MM.1S (cell line): ENCODE measurements around the gene TIGIT.

Experiments
- DNase-seq: peaks from one replicate; pipeline ENCODE4 v3.0.0-alpha.2; 2015
- H2AFZ ChIP-seq: fragments of 300-600 bp; sonication (generic); 2 replicates; pipeline ENCODE4 v1.6.0; 2016; ENCODE audit warnings: antibody characterized with exemption, low read length
- H3F3A ChIP-seq: fragments of 300-600 bp; sonication (generic); 2 replicates; pipeline ENCODE4 v1.6.1; 2016; ENCODE audit warnings: mild to moderate bottlenecking, antibody characterized with exemption, low read length, moderate library complexity, mixed read lengths; ENCODE audit not compliant: insufficient read depth
- H3K27ac ChIP-seq: fragments of 300-600 bp; sonication (generic); 2 replicates; pipeline ENCODE4 v1.5.1; 2016; ENCODE audit warnings: mild to moderate bottlenecking, low read length
- H3K27me3 ChIP-seq: fragments of 300-600 bp; sonication (generic); replicated peaks from 2 replicates; pipeline ENCODE4 v1.6.0; 2016; ENCODE audit warnings: low read length; ENCODE audit not compliant: insufficient read depth
- H3K36me3 ChIP-seq: fragments of 300-600 bp; sonication (generic); replicated peaks from 2 replicates; pipeline ENCODE4 v1.6.1; 2016; ENCODE audit warnings: mild to moderate bottlenecking, low read length, mixed read lengths; ENCODE audit not compliant: insufficient read depth
- H3K4me1 ChIP-seq: fragments of 300-600 bp; sonication (generic); 2 replicates; pipeline ENCODE4 v1.6.1; 2016; ENCODE audit warnings: low read length, mixed read lengths
- H3K4me2 ChIP-seq: fragments of 300-600 bp; sonication (generic); 2 replicates; pipeline ENCODE4 v1.6.0; 2016; ENCODE audit warnings: low read depth, low read length
- H3K4me3 ChIP-seq: fragments of 300-600 bp; sonication (generic); 2 replicates; pipeline ENCODE4 v1.5.1; 2016; ENCODE audit warnings: low read length, mixed read lengths
- H3K79me2 ChIP-seq: fragments of 300-600 bp; sonication (generic); 2 replicates; pipeline ENCODE4 v1.6.1; 2016; ENCODE audit warnings: mixed run types, low read length, mixed read lengths
- H3K9ac ChIP-seq: fragments of 300-600 bp; sonication (generic); 2 replicates; pipeline ENCODE4 v1.6.1; 2016; ENCODE audit warnings: low read length, mixed read lengths
- H3K9me2 ChIP-seq: fragments of 300-600 bp; sonication (generic); replicated peaks from 2 replicates; pipeline ENCODE4 v1.6.1; 2016; ENCODE audit warnings: mild to moderate bottlenecking, low read length, mixed read lengths; ENCODE audit not compliant: insufficient read depth
- H3K9me3 ChIP-seq: fragments of 300-600 bp; sonication (generic); replicated peaks from 2 replicates; pipeline ENCODE4 v1.6.1; 2016; ENCODE audit warnings: mild to moderate bottlenecking, low read length, mixed read lengths; ENCODE audit not compliant: insufficient read depth
- H4K20me1 ChIP-seq: fragments of 300-600 bp; sonication (generic); 2 replicates; pipeline ENCODE4 v1.6.1; 2016; ENCODE audit warnings: mild to moderate bottlenecking, low read length, moderate library complexity, mixed read lengths; ENCODE audit not compliant: insufficient read depth
- EZH2 ChIP-seq: fragments of 300-600 bp; sonication (generic); optimal IDR thresholded peaks from 2 replicates; pipeline ENCODE3; 2017; ENCODE audit warnings: low read depth, mild to moderate bottlenecking, antibody characterized with exemption, low read length, mixed read lengths
- EZH2phosphoT487 ChIP-seq: fragments of 300-600 bp; sonication (generic); IDR thresholded peaks from 2 replicates; pipeline ENCODE4 v1.6.1; 2018; ENCODE audit warnings: antibody characterized with exemption, low read length
- TF ChIP-seq, protein P1 (sequence below): fragments of 300-600 bp; sonication (generic); IDR thresholded peaks from 2 replicates; pipeline ENCODE4 v1.5.1; 2016; ENCODE audit warnings: antibody characterized with exemption, low read length, mixed read lengths

TIGIT gene

DNA sequence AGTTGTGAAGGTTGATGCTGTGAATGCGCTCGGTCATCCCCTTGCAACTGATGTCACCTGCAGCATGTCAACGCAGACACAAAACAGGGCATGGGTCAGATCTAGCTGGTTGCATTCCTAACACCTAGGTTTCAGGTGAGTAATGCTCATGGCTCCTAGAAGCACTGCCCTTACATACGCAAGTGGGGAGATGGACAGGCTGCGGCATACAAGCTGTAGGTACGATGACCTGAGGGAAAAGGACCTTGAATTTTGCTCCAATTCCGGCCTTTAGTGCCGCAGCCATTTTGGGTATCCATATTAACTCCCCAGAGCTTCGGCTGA lies 58.0 kb downstream of the TIGIT start:
- TF ChIP-seq, protein P1, sequence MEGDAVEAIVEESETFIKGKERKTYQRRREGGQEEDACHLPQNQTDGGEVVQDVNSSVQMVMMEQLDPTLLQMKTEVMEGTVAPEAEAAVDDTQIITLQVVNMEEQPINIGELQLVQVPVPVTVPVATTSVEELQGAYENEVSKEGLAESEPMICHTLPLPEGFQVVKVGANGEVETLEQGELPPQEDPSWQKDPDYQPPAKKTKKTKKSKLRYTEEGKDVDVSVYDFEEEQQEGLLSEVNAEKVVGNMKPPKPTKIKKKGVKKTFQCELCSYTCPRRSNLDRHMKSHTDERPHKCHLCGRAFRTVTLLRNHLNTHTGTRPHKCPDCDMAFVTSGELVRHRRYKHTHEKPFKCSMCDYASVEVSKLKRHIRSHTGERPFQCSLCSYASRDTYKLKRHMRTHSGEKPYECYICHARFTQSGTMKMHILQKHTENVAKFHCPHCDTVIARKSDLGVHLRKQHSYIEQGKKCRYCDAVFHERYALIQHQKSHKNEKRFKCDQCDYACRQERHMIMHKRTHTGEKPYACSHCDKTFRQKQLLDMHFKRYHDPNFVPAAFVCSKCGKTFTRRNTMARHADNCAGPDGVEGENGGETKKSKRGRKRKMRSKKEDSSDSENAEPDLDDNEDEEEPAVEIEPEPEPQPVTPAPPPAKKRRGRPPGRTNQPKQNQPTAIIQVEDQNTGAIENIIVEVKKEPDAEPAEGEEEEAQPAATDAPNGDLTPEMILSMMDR, result no peak
- TF ChIP-seq EZH2phosphoT487 (no peak), EZH2 (no peak)
- H3K4me1 ChIP-seq, result no peaks in the 10 kb centered on the region
- no peak overlapping the region for H3K27ac ChIP-seq
- H3K4me3 ChIP-seq, result no peak overlapping the region
- DNase-seq, result no peak
- H3F3A ChIP-seq, result no peaks in the 10 kb centered on the region
- H3K9ac ChIP-seq, result no peak overlapping the region
- H2AFZ ChIP-seq, result no peak overlapping the region
- no peaks in the 10 kb centered on the region for H3K79me2 ChIP-seq
- no peak overlapping the region for H3K4me2 ChIP-seq
- H4K20me1 ChIP-seq, result no peaks in the 10 kb centered on the region
- no peaks in the 10 kb centered on the region for H3K36me3 ChIP-seq
- H3K9me2 ChIP-seq, result no peaks in the 10 kb centered on the region
- no peaks in the 10 kb centered on the region for H3K9me3 ChIP-seq
- no peaks in the 10 kb centered on the region for H3K27me3 ChIP-seq

DNA sequence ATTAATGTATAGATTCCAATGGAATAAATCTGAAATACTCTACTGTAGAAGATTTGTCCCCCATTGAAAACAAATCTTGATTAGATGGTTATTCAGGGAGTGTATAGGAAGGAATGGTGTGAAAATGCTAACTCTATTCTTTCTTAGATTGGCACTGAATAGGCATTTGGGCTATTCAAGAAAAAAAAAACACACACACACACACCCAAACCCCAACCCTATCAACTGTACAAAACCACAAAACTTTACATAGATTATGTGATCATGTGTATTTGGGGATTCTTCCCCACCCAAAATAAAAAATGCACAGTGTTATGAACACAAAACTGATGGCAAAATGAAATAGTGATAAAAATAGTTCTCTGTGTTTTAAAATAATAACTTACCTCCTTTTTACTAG lies 61.8 kb downstream of the TIGIT start:
- Histone ChIP-seq H3K4me1 (no peaks in the 10 kb centered on the region), H3K9ac (no peak overlapping the region), H4K20me1 (no peaks in the 10 kb centered on the region), H3K9me3 (no peaks in the 10 kb centered on the region), H3K9me2 (no peaks in the 10 kb centered on the region), H2AFZ (no peak overlapping the region), H3K36me3 (no peaks in the 10 kb centered on the region), H3F3A (no peaks in the 10 kb centered on the region), H3K79me2 (no peaks in the 10 kb centered on the region), H3K4me2 (no peak overlapping the region), H3K27ac (no peak overlapping the region), H3K27me3 (no peaks in the 10 kb centered on the region), H3K4me3 (no peak overlapping the region)
- TF ChIP-seq, protein P1, result no peak
- TF ChIP-seq EZH2, result no peak
- no peak for TF ChIP-seq EZH2phosphoT487
- DNase-seq, result no peak

DNA sequence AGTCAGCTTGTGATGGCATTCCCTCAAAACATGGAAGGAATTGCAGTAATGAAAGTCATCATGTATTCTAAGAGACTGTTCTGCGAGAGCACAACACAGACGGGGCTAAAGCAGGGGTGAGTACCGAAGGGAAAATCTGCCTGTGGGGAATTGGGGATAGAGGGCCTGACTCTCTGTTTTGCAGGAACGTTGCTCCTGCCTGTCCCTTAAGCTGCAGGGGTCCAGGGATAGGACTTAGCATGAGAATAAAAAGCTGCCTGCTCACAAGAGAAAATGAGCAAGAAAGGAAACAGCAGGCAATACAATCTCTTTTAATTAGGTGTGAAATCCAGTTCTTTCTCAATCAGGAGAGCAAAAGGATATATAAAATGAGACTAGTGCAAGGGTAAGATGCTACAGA lies 62.2 kb downstream of the TIGIT start:
- no peaks in the 10 kb centered on the region for H3F3A ChIP-seq
- no peak for TF ChIP-seq EZH2
- no peak for TF ChIP-seq EZH2phosphoT487
- TF ChIP-seq, protein P1, result no peak
- no peaks in the 10 kb centered on the region for H4K20me1 ChIP-seq
- H3K27me3 ChIP-seq, result no peaks in the 10 kb centered on the region
- no peak for DNase-seq
- no peak overlapping the region for H3K4me2 ChIP-seq
- no peaks in the 10 kb centered on the region for H3K9me3 ChIP-seq
- H3K27ac ChIP-seq, result no peak overlapping the region
- H3K4me1 ChIP-seq, result no peaks in the 10 kb centered on the region
- H3K9ac ChIP-seq, result no peak overlapping the region
- no peaks in the 10 kb centered on the region for H3K79me2 ChIP-seq
- H2AFZ ChIP-seq, result no peak overlapping the region
- H3K4me3 ChIP-seq, result no peak overlapping the region
- H3K36me3 ChIP-seq, result no peaks in the 10 kb centered on the region
- no peaks in the 10 kb centered on the region for H3K9me2 ChIP-seq

DNA sequence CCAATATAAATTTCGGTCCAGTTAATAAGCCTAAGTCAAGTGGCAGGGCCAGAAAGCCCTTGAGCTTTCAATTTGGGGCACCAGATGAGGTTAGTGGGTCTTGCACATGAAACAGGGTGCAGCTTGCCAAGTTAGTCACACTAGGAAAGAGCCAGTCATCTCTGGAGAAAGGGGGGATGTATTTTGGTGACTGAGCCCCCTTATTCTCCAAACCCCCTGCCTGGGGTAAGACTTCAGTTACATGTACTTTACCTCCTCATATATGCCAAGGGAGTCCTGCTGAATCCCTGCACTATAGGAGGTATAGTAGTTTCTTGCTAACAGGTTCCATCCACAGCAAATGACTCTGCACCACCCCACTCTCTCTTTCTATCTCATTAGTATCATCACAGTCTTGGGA lies 62.7 kb downstream of the TIGIT start:
- Histone ChIP-seq H3K4me1 (no peaks in the 10 kb centered on the region), H3K9me2 (no peaks in the 10 kb centered on the region), H3K79me2 (no peaks in the 10 kb centered on the region), H2AFZ (no peak overlapping the region), H3K4me3 (no peak overlapping the region), H3K4me2 (no peak overlapping the region), H3K9ac (no peak overlapping the region), H3K27ac (no peak overlapping the region), H3K9me3 (no peaks in the 10 kb centered on the region), H3K27me3 (no peaks in the 10 kb centered on the region), H4K20me1 (no peaks in the 10 kb centered on the region), H3K36me3 (no peaks in the 10 kb centered on the region), H3F3A (no peaks in the 10 kb centered on the region)
- no peak for DNase-seq
- TF ChIP-seq EZH2phosphoT487, result no peak
- TF ChIP-seq, protein P1, result no peak
- no peak for TF ChIP-seq EZH2
